Stimulated activated CD8-positive, alpha-beta memory T cell treated with anti-CD3 and anti-CD28 coated beads, Interleukin-12 subunit alpha, Interleukin-12 subunit beta, amount 100 ng/mL, for 4 hours (primary cell): ENCODE data around the gene XYLB.
A peak's percentile ranks its signal among the peaks of the same experiment; 100 is the strongest.
"Not testable (repeated sequence)": the region's sequence is repeated elsewhere in the genome, so short reads cannot be mapped to it uniquely, and the experiment has no call there.

Source experiments
- DNase-seq: peaks from one replicate; pipeline ENCODE4 v3.0.0-alpha.2; 2020; ENCODE audit warnings: low read depth

Gene XYLB

GRCh38 chr3:38346587-38347410 is at the start of gene XYLB:
TSS of gene XYLB (plus strand) at chr3:38346785. CDS start at chr3:38346869, 84 bp downstream.
- DNase-seq: peak; percentile 62

GRCh38 chr3:38297053-38297452 is 49.5 kb upstream of the XYLB start:
- DNase-seq: not testable (repeated sequence)

GRCh38 chr3:38297537-38297936 is 49.0 kb upstream of the XYLB start:
- DNase-seq: no peak

DNA sequence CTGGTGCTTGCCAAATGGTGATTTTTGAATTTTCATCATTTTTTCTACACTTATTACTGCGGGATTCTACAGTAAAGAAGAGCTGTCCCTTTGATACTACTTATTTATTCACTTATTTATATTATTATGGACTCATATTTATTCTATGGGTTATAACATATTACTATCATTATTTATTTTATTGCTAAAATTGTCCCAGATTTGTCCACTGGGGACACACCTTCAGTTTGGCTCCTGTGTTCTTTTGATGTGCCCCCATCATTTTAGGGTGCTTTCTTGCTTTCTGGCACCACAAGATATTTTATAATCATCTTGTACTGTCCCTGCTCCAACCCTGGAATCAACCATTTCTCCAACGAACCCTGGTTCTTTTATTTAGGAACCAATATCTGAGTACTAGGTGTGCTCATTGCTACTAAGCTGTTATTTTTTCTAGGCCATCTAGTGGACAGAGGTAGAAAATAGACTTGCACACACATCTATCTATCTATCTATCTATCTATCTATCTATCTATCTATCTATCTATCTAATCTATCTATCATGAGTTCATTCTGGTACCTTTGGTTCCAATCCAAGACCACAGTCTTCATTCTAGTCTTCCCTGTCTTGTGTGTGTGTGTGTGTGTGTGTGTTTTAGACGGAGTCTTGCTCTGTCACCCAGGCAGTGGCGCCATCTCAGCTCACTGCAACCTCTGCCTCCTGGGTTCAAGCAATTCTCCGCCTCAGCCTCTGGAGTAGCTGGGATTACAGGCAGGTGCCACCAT is 48.5 kb upstream of the XYLB start:
- no peak for DNase-seq

DNA sequence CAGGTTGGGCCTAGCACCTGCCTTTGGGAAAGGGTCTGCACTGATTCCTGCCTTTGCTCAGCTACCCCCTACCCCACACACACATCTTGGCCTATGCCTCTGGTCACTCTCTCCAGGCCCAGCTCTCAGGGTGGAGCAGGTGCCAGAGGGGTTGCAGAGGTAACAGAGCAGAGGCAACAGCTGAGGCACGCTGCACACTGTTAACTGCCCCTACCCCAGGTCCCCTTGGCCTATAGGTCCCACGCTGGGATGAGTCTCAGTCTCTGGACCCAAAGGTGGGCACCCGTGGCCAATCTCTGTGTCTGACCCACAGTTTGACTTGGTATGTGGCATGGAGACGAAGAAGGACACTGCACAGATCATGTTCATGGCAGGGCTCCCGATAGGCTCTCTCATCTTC is 39.6 kb upstream of the XYLB start:
- DNase-seq: no peak

DNA sequence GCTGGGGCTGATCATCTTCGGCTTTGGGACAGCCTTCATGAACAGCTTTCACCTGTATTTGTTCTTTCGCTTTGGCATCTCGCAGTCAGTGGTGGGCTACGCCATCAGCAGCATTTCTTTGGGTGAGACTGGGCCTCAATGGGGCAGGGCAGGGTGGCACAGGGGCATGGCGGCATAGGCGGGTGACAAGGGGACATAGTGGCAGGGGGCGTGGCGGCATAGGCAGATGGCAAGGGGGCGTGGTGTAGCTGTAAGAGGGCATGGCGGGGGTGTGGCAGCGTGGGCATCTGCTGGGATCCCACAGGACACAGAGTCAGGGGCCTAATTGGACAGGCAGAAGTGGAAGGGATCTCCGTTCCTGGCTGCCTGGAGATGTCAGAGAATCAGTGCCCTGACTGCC is 39.0 kb upstream of the XYLB start:
- DNase-seq: no peak

DNA sequence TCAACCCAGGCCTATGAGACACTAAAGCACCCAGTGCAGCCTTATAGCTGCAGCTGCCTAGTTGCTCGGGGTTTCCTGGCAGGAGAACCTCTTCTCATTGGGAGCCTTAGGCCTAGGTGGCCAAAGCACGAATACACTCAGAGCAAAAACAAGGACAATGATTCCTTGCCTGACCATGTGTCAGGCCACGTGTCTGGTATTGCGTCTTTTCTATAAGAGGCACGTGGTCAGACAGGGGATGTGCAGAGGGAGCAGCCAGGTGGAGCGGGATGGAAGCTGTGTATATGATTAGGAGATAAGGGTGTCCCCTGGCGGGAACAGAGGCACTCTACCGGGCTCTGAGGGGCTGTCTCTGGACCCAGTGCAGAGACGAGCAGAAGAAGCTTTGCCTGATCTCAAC is 38.1 kb upstream of the XYLB start:
- no peak for DNase-seq

DNA sequence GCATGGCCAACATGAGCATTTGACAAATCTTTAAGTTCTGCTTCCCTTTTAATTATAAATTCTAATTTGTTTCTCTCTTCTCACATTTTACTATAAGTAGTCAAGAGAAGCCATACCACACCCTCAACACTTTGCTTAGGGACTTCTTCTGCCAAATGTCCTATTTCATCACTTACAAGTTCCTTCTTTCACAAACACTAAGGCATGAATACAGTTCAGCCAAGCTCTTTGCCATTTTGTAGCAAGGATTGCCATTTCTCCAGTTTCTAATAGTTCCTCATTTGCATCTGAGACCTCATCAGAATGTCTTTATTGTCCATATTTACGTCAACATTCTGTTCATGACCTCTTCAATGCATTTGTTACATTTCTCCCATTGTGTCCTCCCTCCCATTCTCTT is 35.1 kb upstream of the XYLB start:
- no peak for DNase-seq

- DNase-seq: no peak
These were observed 34.6 kb upstream of the XYLB start for GRCh38 chr3:38311941-38312340.

DNA sequence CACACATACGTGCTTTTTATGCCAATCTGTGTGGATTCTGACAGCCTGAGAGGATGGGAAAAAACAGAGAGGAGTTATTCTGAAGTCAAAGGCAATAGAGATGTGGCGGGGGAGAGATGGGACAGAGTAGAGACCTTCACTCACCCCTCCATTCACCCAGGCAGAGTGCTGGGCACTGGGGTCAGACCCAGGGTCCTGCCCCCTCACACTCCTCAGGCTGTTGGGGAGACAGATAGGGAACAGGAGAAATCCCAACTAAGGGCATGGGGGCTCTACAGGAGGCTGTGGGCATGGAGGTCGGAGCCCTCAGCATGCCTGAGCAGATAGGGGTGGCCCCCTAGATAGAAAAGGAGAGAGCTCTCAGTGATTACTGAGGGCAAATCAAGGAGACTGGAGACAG is 34.2 kb upstream of the XYLB start:
- DNase-seq: no peak

GRCh38 chr3:38313263-38313662 is 33.3 kb upstream of the XYLB start:
- DNase-seq: no peak

- DNase-seq: no peak
These were observed 32.9 kb upstream of the XYLB start for GRCh38 chr3:38313695-38314094.

DNA sequence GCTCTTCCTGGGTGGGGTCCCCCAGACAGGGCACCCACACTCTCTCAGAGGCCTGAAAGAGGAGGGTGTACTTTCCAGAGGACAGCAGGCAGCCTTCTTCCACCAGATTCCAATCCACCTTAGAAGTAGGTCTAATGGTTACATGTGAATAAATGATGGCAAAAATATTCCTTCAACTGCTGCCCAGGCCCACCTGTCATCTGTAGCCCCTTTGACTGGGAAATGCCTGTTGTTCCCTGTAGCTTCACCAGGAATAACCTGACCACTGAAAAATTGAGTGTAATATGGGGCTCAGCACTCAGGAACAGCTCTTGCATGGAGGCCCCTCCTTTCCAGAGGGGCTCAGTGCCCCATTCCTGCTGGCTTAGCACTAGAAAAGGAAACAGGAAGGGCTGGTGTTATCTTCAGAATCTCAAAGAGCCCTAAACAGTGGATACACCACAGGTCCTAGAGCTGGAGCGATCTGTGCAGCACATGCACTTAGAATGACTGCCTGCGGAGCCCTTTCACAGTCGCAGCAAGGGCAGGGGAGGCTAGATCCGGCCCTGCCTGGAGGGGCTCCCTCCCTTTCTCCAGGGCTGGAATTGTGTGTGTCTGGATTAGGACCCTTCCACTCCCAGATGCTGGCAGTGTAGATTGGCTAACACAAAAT is 32.3 kb upstream of the XYLB start:
- no peak for DNase-seq

GRCh38 chr3:38314764-38315487 is 31.7 kb upstream of the XYLB start:
- no peak for DNase-seq

GRCh38 chr3:38315488-38316230 is 30.9 kb upstream of the XYLB start:
- no peak for DNase-seq

DNA sequence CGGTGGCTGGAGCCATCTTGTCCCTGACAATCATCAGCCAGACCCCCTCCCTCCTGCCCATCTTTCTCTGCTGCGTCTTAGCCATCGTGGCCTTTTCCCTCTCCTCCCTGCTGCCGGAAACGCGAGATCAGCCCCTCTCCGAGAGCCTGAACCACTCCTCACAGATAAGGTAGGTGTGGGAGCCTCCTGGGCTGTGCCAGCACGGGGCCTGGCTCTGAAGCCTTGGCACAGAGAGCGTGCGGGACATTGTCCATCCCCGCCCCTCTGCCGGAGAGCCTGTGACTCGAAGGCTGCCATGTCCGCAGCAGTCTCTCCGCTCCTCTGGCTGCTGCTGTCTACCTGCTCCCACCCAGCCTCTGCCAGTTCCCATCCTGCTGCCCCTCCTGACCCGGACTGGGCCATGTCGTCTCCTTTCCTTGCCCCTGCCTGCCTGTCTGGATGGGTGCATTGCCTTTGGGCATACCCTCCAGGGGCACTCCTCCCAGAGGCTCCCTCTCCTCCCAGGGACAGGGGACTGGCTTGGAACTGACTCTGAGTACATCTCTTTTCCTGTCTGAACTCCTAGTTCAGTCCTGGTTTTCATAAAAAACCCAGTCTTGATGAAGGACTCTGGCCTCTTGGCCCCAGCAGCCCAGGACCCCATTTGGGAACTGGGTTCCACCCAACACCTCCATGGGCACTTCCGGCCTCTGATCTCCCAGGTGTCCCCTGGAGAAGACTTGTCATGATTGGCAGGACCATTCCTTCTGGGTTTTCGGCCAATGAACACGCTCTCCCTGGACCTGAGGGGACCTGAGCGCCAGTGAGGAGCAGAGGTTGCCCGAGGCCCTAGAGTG is 30.0 kb upstream of the XYLB start:
- no peak for DNase-seq

DNA sequence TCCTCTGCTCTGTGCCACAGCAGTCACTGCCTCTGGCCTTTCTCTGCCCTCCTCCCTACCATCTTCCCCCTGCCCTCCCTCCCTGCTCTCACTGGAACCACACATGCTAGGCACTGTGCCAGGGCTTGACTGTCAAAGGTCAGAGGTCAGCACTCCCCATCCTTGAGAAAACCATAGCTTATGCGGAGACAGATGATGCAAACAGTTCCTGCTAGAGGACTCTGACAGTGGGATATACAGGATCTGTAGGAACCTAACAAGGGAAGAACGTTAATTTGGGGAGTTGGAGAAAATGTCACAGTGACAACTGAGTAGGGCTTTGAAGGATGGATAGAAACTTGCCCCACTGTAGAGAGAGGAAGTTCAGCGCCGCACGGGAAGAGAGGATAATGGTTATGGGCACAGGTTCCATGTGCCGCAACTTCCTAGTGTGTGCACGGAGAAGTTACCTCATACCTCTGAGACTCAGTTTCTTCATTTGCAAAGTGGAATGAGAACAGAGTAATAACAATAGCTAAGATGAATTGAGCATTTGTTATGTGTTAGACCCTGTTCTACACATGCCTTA is 29.3 kb upstream of the XYLB start:
- DNase-seq: no peak

- DNase-seq: no peak
These were observed 27.6 kb upstream of the XYLB start for GRCh38 chr3:38318766-38319671.

GRCh38 chr3:38320638-38321037 is 25.9 kb upstream of the XYLB start:
- not testable (repeated sequence) for DNase-seq
